SK-N-SH treated with all-trans-retinoic acid at 6 μM for 48 hours (cell line): ENCODE measurements around the gene MYH9.
"Not testable (repeated sequence)": the region's sequence is repeated elsewhere in the genome, so short reads cannot be mapped to it uniquely, and the experiment has no call there.

Experiments used
- ATAC-seq: fragments of 200-7000 bp; cut with Tn5 transposase; 3 replicates; pipeline ENCODE4 v1.9.1; 2020; ENCODE audit warnings: mild to moderate bottlenecking, moderate library complexity
- ARNTL ChIP-seq: fragments of 450-650 bp; formaldehyde crosslinking; IDR thresholded peaks from 2 replicates; pipeline ENCODE4 v1.5.0; 2020; ENCODE audit warnings: low read depth, mild to moderate bottlenecking, moderate library complexity, borderline replicate concordance
- BACH2 ChIP-seq: fragments of 250-450 bp; sonication (Bioruptor Pico); IDR thresholded peaks from 2 replicates; pipeline ENCODE4 v1.9.0; 2021; ENCODE audit warnings: mild to moderate bottlenecking, borderline replicate concordance
- CREB5 ChIP-seq: fragments of 250-450 bp; sonication (Bioruptor Pico); IDR thresholded peaks from 2 replicates; pipeline ENCODE4 v1.5.1; 2020; ENCODE audit warnings: low read depth, mild to moderate bottlenecking, moderate library complexity
- CSDC2 ChIP-seq: fragments of 250-450 bp; sonication (Bioruptor Pico); IDR thresholded peaks from 2 replicates; pipeline ENCODE4 v1.5.0; 2020; ENCODE audit warnings: mild to moderate bottlenecking, moderate library complexity
- CSRNP3 ChIP-seq: fragments of 250-450 bp; sonication (Bioruptor Pico); IDR thresholded peaks from 2 replicates; pipeline ENCODE4 v1.5.1; 2021; ENCODE audit warnings: mild to moderate bottlenecking, moderate library complexity
- GLIS3 ChIP-seq: fragments of 250-450 bp; sonication (Bioruptor Pico); IDR thresholded peaks from 2 replicates; pipeline ENCODE4 v1.5.0; 2020; ENCODE audit warnings: mild to moderate bottlenecking, moderate library complexity
- ISL1 ChIP-seq: fragments of 250-450 bp; sonication (Bioruptor Pico); IDR thresholded peaks from 2 replicates; pipeline ENCODE4 v2.1.2; 2022; ENCODE audit warnings: mild to moderate bottlenecking, moderate library complexity
- OSR1 ChIP-seq: fragments of 250-450 bp; sonication (Bioruptor Pico); IDR thresholded peaks from 2 replicates; pipeline ENCODE4 v1.8.0; 2022; ENCODE audit warnings: moderate library complexity, mild to moderate bottlenecking, inconsistent platforms
- POU6F1 ChIP-seq: fragments of 250-450 bp; sonication (Bioruptor Pico); IDR thresholded peaks from 2 replicates; pipeline ENCODE4 v1.8.0; 2021; ENCODE audit warnings: low read depth, mild to moderate bottlenecking, moderate library complexity, borderline replicate concordance
- PPARA ChIP-seq: fragments of 250-450 bp; sonication (Bioruptor Pico); IDR thresholded peaks from 2 replicates; pipeline ENCODE4 v1.5.0; 2020; ENCODE audit warnings: mild to moderate bottlenecking, borderline replicate concordance
- RARB ChIP-seq: fragments of 250-450 bp; sonication (Bioruptor Pico); IDR thresholded peaks from 2 replicates; pipeline ENCODE4 v1.8.0; 2021; ENCODE audit warnings: mild to moderate bottlenecking, moderate library complexity
- SNAI2 ChIP-seq: fragments of 250-450 bp; sonication (Bioruptor Pico); IDR thresholded peaks from 2 replicates; pipeline ENCODE4 v1.5.0; 2020; ENCODE audit warnings: mild to moderate bottlenecking, moderate library complexity
- TCF4 ChIP-seq: fragments of 250-450 bp; sonication (Bioruptor Pico); IDR thresholded peaks from 2 replicates; pipeline ENCODE4 v1.8.0; 2021; ENCODE audit warnings: mild to moderate bottlenecking, moderate library complexity, borderline replicate concordance
- TOX ChIP-seq: fragments of 250-450 bp; sonication (Bioruptor Pico); IDR thresholded peaks from 2 replicates; pipeline ENCODE4 v1.8.0; 2021; ENCODE audit warnings: mild to moderate bottlenecking, moderate library complexity, borderline replicate concordance
- ZC3H10 ChIP-seq: fragments of 250-450 bp; sonication (Bioruptor Pico); IDR thresholded peaks from 2 replicates; pipeline ENCODE4 v1.5.1; 2021; ENCODE audit warnings: mild to moderate bottlenecking, moderate library complexity
- ZNF565 ChIP-seq: fragments of 450-650 bp; formaldehyde crosslinking; conservative IDR thresholded peaks from 2 replicates; pipeline ENCODE4 v1.5.0; 2020; ENCODE audit warnings: low read depth, mild to moderate bottlenecking, moderate library complexity
- ZNF70 ChIP-seq: fragments of 450-650 bp; formaldehyde crosslinking; IDR thresholded peaks from 2 replicates; pipeline ENCODE4 v1.5.0; 2020; ENCODE audit warnings: mild to moderate bottlenecking, moderate library complexity
- ZNF8 ChIP-seq: fragments of 450-650 bp; formaldehyde crosslinking; IDR thresholded peaks from 2 replicates; pipeline ENCODE4 v1.5.0; 2020; ENCODE audit warnings: mild to moderate bottlenecking, moderate library complexity
- TF ChIP-seq, protein P1 (sequence below): fragments of 250-450 bp; sonication (Bioruptor Pico); IDR thresholded peaks from 2 replicates; pipeline ENCODE4 v1.8.0; 2020; ENCODE audit warnings: mild to moderate bottlenecking, moderate library complexity, borderline replicate concordance

MYH9 gene

DNA sequence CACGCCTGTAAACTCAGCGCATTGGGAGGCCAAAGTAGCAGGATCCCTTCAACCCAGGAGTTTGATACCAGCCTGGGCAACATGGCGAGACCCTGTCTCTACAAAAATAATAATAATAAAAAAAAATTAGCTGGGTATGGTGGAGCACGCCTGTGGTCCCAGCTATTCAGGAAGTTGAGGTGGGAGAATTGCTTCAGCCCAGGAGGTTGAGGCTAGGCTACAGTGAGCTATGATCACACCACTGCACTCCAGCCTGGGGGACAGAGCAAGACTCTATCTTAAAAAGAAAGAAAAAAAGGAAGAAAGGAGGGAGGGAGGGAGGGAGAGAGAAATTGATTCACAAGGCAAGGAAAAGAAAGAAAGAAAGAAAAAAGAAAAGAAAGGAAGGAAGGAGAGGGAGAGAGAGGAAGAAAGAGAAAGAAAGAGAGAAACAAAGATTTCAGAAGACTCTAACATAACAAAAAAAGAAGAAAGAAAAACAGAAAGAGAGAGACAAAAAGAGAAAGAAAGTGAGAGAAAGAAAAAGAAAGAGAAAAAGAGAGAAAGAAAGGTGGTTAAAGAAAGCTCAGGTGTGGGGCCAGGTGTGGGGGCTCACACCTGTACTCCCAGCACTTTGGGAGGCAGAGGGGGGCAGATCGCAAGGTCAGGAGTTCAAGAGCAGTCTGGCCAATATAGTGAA lies 37.3 kb upstream of the MYH9 start (continued):
- no peak for TF ChIP-seq POU6F1
- TF ChIP-seq ZNF8 (CRISPR knock-in tag) = no peak
- TF ChIP-seq BACH2 (CRISPR knock-in tag) = no peak
- TF ChIP-seq, all 23 proteins: peak for 0

- ATAC-seq = not testable (repeated sequence)
Measured at GRCh38 chr22:36424466-36424865, 36.7 kb upstream of the MYH9 start.

DNA sequence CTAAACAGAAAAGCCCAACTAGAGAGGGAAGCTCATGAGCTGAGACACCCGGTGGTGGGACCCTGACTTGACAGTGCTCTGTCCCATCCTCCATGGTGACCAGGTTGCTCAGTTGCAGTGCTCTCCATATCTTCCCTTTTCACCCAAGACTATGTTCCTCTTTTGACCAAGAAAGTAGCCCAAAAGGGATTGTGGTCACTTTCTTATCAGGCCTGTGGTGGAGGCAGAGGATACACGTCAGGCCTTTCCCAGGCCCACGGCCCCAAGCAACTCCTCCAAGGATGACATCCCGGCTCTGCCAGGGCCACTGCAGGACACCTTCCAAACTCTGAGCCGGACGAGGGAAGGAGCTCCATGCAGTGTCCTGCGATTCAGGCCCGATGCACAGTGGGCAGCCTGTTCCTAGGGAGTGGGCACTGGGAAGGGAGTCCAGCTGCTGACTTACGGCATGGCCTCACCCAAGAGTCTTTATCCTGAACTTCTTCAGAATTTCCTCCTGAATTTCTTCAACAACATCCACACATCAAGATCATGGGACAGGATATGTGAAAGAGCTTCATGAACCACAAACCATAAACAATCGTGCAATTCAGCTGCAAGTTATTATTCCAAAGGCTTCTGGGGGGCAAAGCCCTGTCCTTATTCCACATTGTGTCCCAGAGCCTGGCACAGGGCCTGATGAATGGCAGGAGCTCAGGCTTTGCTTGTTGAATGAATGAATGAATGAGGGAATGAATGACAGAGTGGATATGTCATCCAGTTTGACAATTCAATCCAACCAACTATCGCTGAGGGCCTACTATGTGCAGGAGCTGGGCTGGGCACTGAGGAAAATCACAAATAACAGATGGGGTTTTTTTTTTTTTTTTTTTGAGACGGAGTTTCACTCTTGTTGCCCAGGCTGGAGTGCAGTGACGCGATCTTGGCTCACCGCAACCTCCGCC lies 36.0 kb upstream of the MYH9 start:
- TF ChIP-seq ARNTL (CRISPR knock-in tag) (no peak), CREB5 (CRISPR knock-in tag) (no peak), ZNF565 (CRISPR knock-in tag) (no peak), GLIS3 (CRISPR knock-in tag) (no peak), SNAI2 (CRISPR knock-in tag) (no peak), CSRNP3 (no peak), ZC3H10 (CRISPR knock-in tag) (no peak), TCF4 (CRISPR knock-in tag) (no peak), RARB (CRISPR knock-in tag) (no peak), PPARA (CRISPR knock-in tag) (no peak), POU6F1 (no peak), OSR1 (CRISPR knock-in tag) (no peak), CSDC2 (CRISPR knock-in tag) (no peak), ISL1 (CRISPR knock-in tag) (no peak), ZNF70 (no peak), TOX (no peak)
- no peak for ATAC-seq

GRCh38 chr22:36422287-36423014 lies 34.7 kb upstream of the MYH9 start:
- no peak for ATAC-seq
- no peak for TF ChIP-seq OSR1 (CRISPR knock-in tag)
- no peak for TF ChIP-seq ARNTL (CRISPR knock-in tag)
- TF ChIP-seq TCF4 (CRISPR knock-in tag) = no peak
- TF ChIP-seq, protein P1, sequence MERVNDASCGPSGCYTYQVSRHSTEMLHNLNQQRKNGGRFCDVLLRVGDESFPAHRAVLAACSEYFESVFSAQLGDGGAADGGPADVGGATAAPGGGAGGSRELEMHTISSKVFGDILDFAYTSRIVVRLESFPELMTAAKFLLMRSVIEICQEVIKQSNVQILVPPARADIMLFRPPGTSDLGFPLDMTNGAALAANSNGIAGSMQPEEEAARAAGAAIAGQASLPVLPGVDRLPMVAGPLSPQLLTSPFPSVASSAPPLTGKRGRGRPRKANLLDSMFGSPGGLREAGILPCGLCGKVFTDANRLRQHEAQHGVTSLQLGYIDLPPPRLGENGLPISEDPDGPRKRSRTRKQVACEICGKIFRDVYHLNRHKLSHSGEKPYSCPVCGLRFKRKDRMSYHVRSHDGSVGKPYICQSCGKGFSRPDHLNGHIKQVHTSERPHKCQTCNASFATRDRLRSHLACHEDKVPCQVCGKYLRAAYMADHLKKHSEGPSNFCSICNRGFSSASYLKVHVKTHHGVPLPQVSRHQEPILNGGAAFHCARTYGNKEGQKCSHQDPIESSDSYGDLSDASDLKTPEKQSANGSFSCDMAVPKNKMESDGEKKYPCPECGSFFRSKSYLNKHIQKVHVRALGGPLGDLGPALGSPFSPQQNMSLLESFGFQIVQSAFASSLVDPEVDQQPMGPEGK (CRISPR knock-in tag) = no peak
- TF ChIP-seq CSDC2 (CRISPR knock-in tag) = no peak
- no peak for TF ChIP-seq TOX
- no peak for TF ChIP-seq ISL1 (CRISPR knock-in tag)
- no peak for TF ChIP-seq ZNF70
- TF ChIP-seq ZC3H10 (CRISPR knock-in tag) = no peak
- TF ChIP-seq CREB5 (CRISPR knock-in tag) = no peak
- TF ChIP-seq PPARA (CRISPR knock-in tag) = no peak
- TF ChIP-seq RARB (CRISPR knock-in tag) = no peak
